A549 (cell line): Measurements from ENCODE around the gene VPS54. TPM values are rescaled to one million over a fixed set of nuclear protein-coding genes. Genes with fewer than 3 reads are reported as not detected.

Experiments
- ATAC-seq, 2 experiments: fragments of 200-7000 bp in 1 of 2; fragments of >200 bp in 1 of 2; cut with Nextera tagmentation in 1 of 2; cut with Tn5 transposase in 1 of 2; 3 replicates each; pipeline versions ENCODE4 v1.8.0 to v1.9.1; 2018 to 2020; ENCODE audit warnings: mild to moderate bottlenecking in 1 of 2, moderate library complexity in 1 of 2
- CTCF ChIA-PET: fragments of 300-600 bp; sonication (Branson Sonifier 250); formaldehyde crosslinking; extraction: SDS; loops from one replicate; lab custom pipeline; 2021; ENCODE audit warnings: antibody characterized with exemption, inconsistent platforms; lab: Yijun Ruan, JAX
- POLR2A ChIA-PET: fragments of 350-600 bp; formaldehyde crosslinking; extraction: SDS; loops from one replicate; lab custom pipeline; 2021; ENCODE audit warnings: antibody characterized with exemption, inconsistent platforms; lab: Yijun Ruan, JAX
- DNase-seq, 2 experiments: peaks; one replicate each; pipeline versions ENCODE4 v3.0.0 to v3.0.0-alpha.2; 2011 to 2016; ENCODE audit warnings: low read depth in 1 of 2, low spot score in 1 of 2
- FAIRE-seq: peaks from 2 replicates; lab custom pipeline; 2011; peaks lifted over from hg19 to GRCh38; lab: Jason Lieb, UNC
- H3K27ac ChIP-seq, 2 experiments: fragments of >200 bp; sonication (Bioruptor Twin); formaldehyde crosslinking; 3 replicates each; pipeline ENCODE4 v1.5.1; 2016 to 2017
- H3K4me1 ChIP-seq: fragments of >200 bp; sonication (Bioruptor Twin); formaldehyde crosslinking; 3 replicates; pipeline ENCODE4 v1.6.1; 2016
- H3K4me2 ChIP-seq: fragments of >200 bp; sonication (Bioruptor Twin); formaldehyde crosslinking; 3 replicates; pipeline ENCODE4 v1.6.1; 2016
- H3K4me3 ChIP-seq: fragments of >200 bp; sonication (Bioruptor Twin); formaldehyde crosslinking; 3 replicates; pipeline ENCODE4 v1.5.1; 2016
- H3K9me3 ChIP-seq: fragments of >200 bp; sonication (Bioruptor Twin); formaldehyde crosslinking; 3 replicates; pipeline ENCODE4 v1.6.1; 2016
- BCL3 ChIP-seq: fragments of >200 bp; sonication (Bioruptor Twin); formaldehyde crosslinking; IDR thresholded peaks from 3 replicates; pipeline ENCODE4 v1.6.1; 2016
- CBX2 ChIP-seq: fragments of 200-600 bp; sonication (generic); IDR thresholded peaks from 2 replicates; pipeline ENCODE4 v1.6.1; 2016; ENCODE audit warnings: low read depth, mild to moderate bottlenecking, borderline replicate concordance
- CBX8 ChIP-seq: fragments of 200-600 bp; sonication (generic); IDR thresholded peaks from 2 replicates; pipeline ENCODE4 v1.6.1; 2016
- CHD4 ChIP-seq: fragments of 200-600 bp; sonication (generic); IDR thresholded peaks from 2 replicates; pipeline ENCODE4 v1.6.1; 2016; ENCODE audit warnings: antibody characterized with exemption, mild to moderate bottlenecking, borderline replicate concordance
- EHF ChIP-seq: fragments of 250-450 bp; sonication (Bioruptor Pico); IDR thresholded peaks from 2 replicates; pipeline ENCODE4 v1.5.0; 2020; ENCODE audit warnings: mild to moderate bottlenecking
- EHMT2 ChIP-seq: fragments of 200-600 bp; sonication (generic); IDR thresholded peaks from 2 replicates; pipeline ENCODE4 v1.6.1; 2016; ENCODE audit warnings: antibody characterized with exemption, low read depth, mild to moderate bottlenecking, moderate library complexity
- FOSB ChIP-seq: fragments of 250-450 bp; sonication (Bioruptor Pico); IDR thresholded peaks from 2 replicates; pipeline ENCODE4 v1.5.0; 2020; ENCODE audit warnings: mild to moderate bottlenecking, moderate library complexity
- FOSL2 ChIP-seq, 2 experiments: fragments of 450-650 bp in 1 of 2; fragments of >200 bp in 1 of 2; sonication (Bioruptor Twin) in 1 of 2; formaldehyde crosslinking; IDR thresholded peaks; 2 replicates each; pipeline versions ENCODE4 v1.5.0 to v1.6.1; 2016 to 2020; ENCODE audit warnings: mild to moderate bottlenecking in 1 of 2, moderate library complexity in 1 of 2
- FOXS1 ChIP-seq: fragments of 250-450 bp; sonication (Bioruptor Pico); IDR thresholded peaks from 2 replicates; pipeline ENCODE4 v1.5.0; 2020; ENCODE audit warnings: mild to moderate bottlenecking, moderate library complexity
- GATA3 ChIP-seq: IDR thresholded peaks from 2 replicates; pipeline ENCODE4 v1.6.1; 2012; ENCODE audit warnings: borderline replicate concordance
- KDM5A ChIP-seq: fragments of 200-600 bp; sonication (generic); IDR thresholded peaks from 2 replicates; pipeline ENCODE4 v1.6.1; 2016; ENCODE audit warnings: antibody characterized with exemption, mild to moderate bottlenecking
- MAFK ChIP-seq: fragments of 450-650 bp; IDR thresholded peaks from 2 replicates; pipeline ENCODE4 v1.6.1; 2014; ENCODE audit not compliant: partially characterized antibody
- MAX ChIP-seq: IDR thresholded peaks from 2 replicates; pipeline ENCODE4 v1.6.1; 2012
- MAZ ChIP-seq: fragments of 150-350 bp; IDR thresholded peaks from 2 replicates; pipeline ENCODE4 v1.6.1; 2014; ENCODE audit warnings: antibody characterized with exemption, low read depth, low read length, borderline replicate concordance
- NPAS2 ChIP-seq: fragments of 250-450 bp; sonication (Bioruptor Pico); IDR thresholded peaks from 2 replicates; pipeline ENCODE4 v1.8.0; 2022; ENCODE audit warnings: mild to moderate bottlenecking, moderate library complexity, borderline replicate concordance
- NR3C1 ChIP-seq: fragments of >200 bp; sonication (Bioruptor Twin); formaldehyde crosslinking; IDR thresholded peaks from 3 replicates; pipeline ENCODE4 v1.6.1; 2017
- PHF8 ChIP-seq: fragments of 200-600 bp; sonication (generic); IDR thresholded peaks from 2 replicates; pipeline ENCODE4 v1.6.1; 2016; ENCODE audit warnings: low read depth, mild to moderate bottlenecking, antibody characterized with exemption, moderate library complexity, borderline replicate concordance
- POLR2A ChIP-seq: IDR thresholded peaks from 2 replicates; pipeline ENCODE4 v1.6.1; 2012; ENCODE audit warnings: mild to moderate bottlenecking, low read length
- REST ChIP-seq: fragments of 200-600 bp; sonication (generic); IDR thresholded peaks from 2 replicates; pipeline ENCODE4 v1.6.1; 2016; ENCODE audit warnings: antibody characterized with exemption, mild to moderate bottlenecking, moderate library complexity
- SMC3 ChIP-seq: fragments of >200 bp; sonication (Bioruptor Twin); formaldehyde crosslinking; IDR thresholded peaks from 3 replicates; pipeline ENCODE4 v1.6.1; 2018; ENCODE audit warnings: inconsistent platforms
- TFCP2L1 ChIP-seq: fragments of 250-450 bp; sonication (Bioruptor Pico); IDR thresholded peaks from 2 replicates; pipeline ENCODE4 v1.5.0; 2021; ENCODE audit warnings: mild to moderate bottlenecking
- TP53 ChIP-seq: fragments of 250-450 bp; sonication (Bioruptor Pico); IDR thresholded peaks from 2 replicates; pipeline ENCODE4 v1.5.0; 2021; ENCODE audit warnings: mild to moderate bottlenecking, moderate library complexity
- ZC3H11A ChIP-seq: fragments of 450-650 bp; IDR thresholded peaks from 2 replicates; pipeline ENCODE4 v1.6.1; 2014; ENCODE audit warnings: antibody characterized with exemption, mild to moderate bottlenecking
- ZNF302 ChIP-seq: fragments of 250-450 bp; sonication (Bioruptor Pico); IDR thresholded peaks from 2 replicates; pipeline ENCODE4 v1.9.0; 2021; ENCODE audit warnings: inconsistent platforms, mild to moderate bottlenecking, moderate library complexity
- ZSCAN20 ChIP-seq: fragments of 250-450 bp; sonication (Bioruptor Pico); IDR thresholded peaks from 2 replicates; pipeline ENCODE4 v1.8.0; 2022; ENCODE audit warnings: mild to moderate bottlenecking, moderate library complexity
- WGBS: methylation state at CpG from one replicate; pipeline ENCODE4 v1.1.6; 2017; ENCODE audit errors: missing lambda C conversion rate; 5-methylcytosine and 5-hydroxymethylcytosine counted together
- polyA plus RNA-seq, 4 experiments: library from polyadenylated mRNA; depleted of rRNA in 3 of 4; stranded (reverse); fragments of >200 nt; fragmentation: RNase III in 1 of 4; extraction: RNeasy Plus Mini Kit Qiagen cat#74134 plus additional on column Dnase treatment in 1 of 4; gene quantifications; 2 replicates in 3 of 4; 3 replicates in 1 of 4; pipeline ENCODE4 v1.2.3, GENCODE V29; 2011 to 2017

The VPS54 gene
- polyA plus RNA-seq, 2 of the 4 experiments (the other 2 are of a cell fraction) = 15.0 to 32.5 TPM

- POLR2A ChIA-PET = interaction anchor here (1.3 kb wide), 1 partner anchor 34 kb away, joined by 3 read pairs; the partner anchor contains the start of gene UGP2
- Histone ChIP-seq H3K9me3 (peaks cover 24% of the 10 kb centered on the region), H3K4me2 (no peak overlapping the region), H3K4me3 (no peak overlapping the region), H3K27ac (no peak overlapping the region), H3K4me1 (peaks cover 14% of the 10 kb centered on the region)
- TF ChIP-seq BCL3 (no peak), FOSB (CRISPR knock-in tag) (no peak), SMC3 (no peak), FOXS1 (CRISPR knock-in tag) (no peak), MAX (no peak), PHF8 (no peak), MAZ (no peak), FOSL2 (IDR thresholded peaks at IDR 0.05) (no peak), FOSL2 (CRISPR knock-in tag; IDR thresholded peaks at IDR 0.05) (no peak), ZSCAN20 (CRISPR knock-in tag) (no peak), MAFK (no peak), NPAS2 (CRISPR knock-in tag) (no peak), POLR2A (no peak), CHD4 (no peak), TFCP2L1 (CRISPR knock-in tag) (no peak), ZNF302 (CRISPR knock-in tag) (no peak), KDM5A (no peak), CBX8 (no peak), NR3C1 (no peak), EHMT2 (no peak), EHF (CRISPR knock-in tag) (no peak)
- ATAC-seq (no peak), FAIRE-seq (no peak), DNase-seq (no peak)
- CTCF ChIA-PET = interaction anchor here (0.9 to 7.7 kb wide), 5 partner anchors 11 to 184 kb away, joined by 3 to 38 read pairs (median 10); no protein-coding TSS in a partner anchor
- WGBS = 96% methylated on average over 3 of the region's 3 CpGs
Measured at GRCh38 chr2:63875559-63876245, 143.5 kb downstream of the VPS54 start.

GRCh38 chr2:63875131-63875527 lies 144.1 kb downstream of the VPS54 start:
- peak; percentile 13 for FAIRE-seq

More at GRCh38 chr2:63875131-63875527, 144.1 kb downstream of the VPS54 start:
- no peak for TF ChIP-seq CBX2
- no peak for TF ChIP-seq ZC3H11A
- TF ChIP-seq GATA3 = no peak
- no peak for TF ChIP-seq REST
- TF ChIP-seq TP53 (CRISPR knock-in tag) = no peak
- Histone ChIP-seq H3K9me3 (peaks cover 24% of the 10 kb centered on the region), H3K27ac (no peak overlapping the region), H3K4me1 (peaks cover 20% of the 10 kb centered on the region), H3K4me3 (no peak overlapping the region), H3K4me2 (no peak overlapping the region)
- ATAC-seq (no peak), DNase-seq (no peak)
- ChIA-PET CTCF (interaction anchor here (1.1 to 7.7 kb wide), 4 partner anchors 9 to 183 kb away, joined by 3 to 38 read pairs (median 8); no protein-coding TSS in a partner anchor), POLR2A (no interaction called here)
- WGBS = 78% methylated on average over 1 of the region's 1 CpG
